Duodenal mucosa (tissue), 2 donors: ENCODE data around the gene NPNT.

Experiments used
- H3K27ac ChIP-seq: one replicate; pipeline ENCODE4 v1.7.0; 2013; ENCODE audit warnings: low read depth, low read length
- H3K27me3 ChIP-seq, 2 donors: one replicate each; pipeline ENCODE4 v1.7.0; 2013; ENCODE audit warnings: low read length in 2 of 2, control low read depth in 1 of 2; ENCODE audit not compliant: insufficient read depth in 2 of 2, control insufficient read depth in 1 of 2
- H3K36me3 ChIP-seq, 2 donors: one replicate each; pipeline ENCODE4 v1.7.0; 2013; ENCODE audit warnings: low read length in 2 of 2, control low read depth in 1 of 2; ENCODE audit not compliant: insufficient read depth in 2 of 2, control insufficient read depth in 1 of 2
- H3K4me1 ChIP-seq, 2 donors: one replicate each; pipeline ENCODE4 v1.7.0; 2013; ENCODE audit warnings: low read length in 2 of 2, control low read depth in 1 of 2; ENCODE audit not compliant: insufficient read depth in 2 of 2, control insufficient read depth in 1 of 2
- H3K4me3 ChIP-seq, 2 donors: one replicate each; pipeline ENCODE4 v1.7.0; 2013; ENCODE audit warnings: low read length in 2 of 2, low read depth in 1 of 2
- H3K9ac ChIP-seq, 2 donors: one replicate each; pipeline ENCODE4 v1.7.0; 2013; ENCODE audit warnings: low read length in 2 of 2, low read depth in 1 of 2
- H3K9me3 ChIP-seq, 2 donors: one replicate each; pipeline ENCODE4 v1.7.0; 2013; ENCODE audit warnings: low read length in 2 of 2, control low read depth in 1 of 2; ENCODE audit not compliant: control insufficient read depth in 1 of 2

NPNT gene

GRCh38 chr4:105878668-105879067 lies 16.6 kb upstream of the NPNT start:
- Histone ChIP-seq H3K4me3 (no peak overlapping the region), H3K9ac (no peak overlapping the region), H3K9me3 (no peaks in the 10 kb centered on the region), H3K27ac (no peak overlapping the region), H3K4me1 (no peaks in the 10 kb centered on the region), H3K36me3 (no peaks in the 10 kb centered on the region), H3K27me3 (no peaks in the 10 kb centered on the region)

GRCh38 chr4:105887508-105887907 lies 7.8 kb upstream of the NPNT start:
- H3K9me3 ChIP-seq: no peaks in the 10 kb centered on the region

GRCh38 chr4:105895583-105896460 lies 551 bp downstream of the NPNT start:
- Histone ChIP-seq H3K27me3 (no peaks in the 10 kb centered on the region), H3K9me3 (no peaks in the 10 kb centered on the region), H3K4me1 (peaks cover 0 to 7% of the 10 kb centered on the region in 2 donors), H3K9ac (peak overlapping the region; percentile 63 to 73), H3K27ac (no peak overlapping the region), H3K4me3 (peak overlapping the region; percentile 79 to 85), H3K36me3 (peaks cover 0 to 4% of the 10 kb centered on the region in 2 donors)

More at GRCh38 chr4:105887508-105887907, 7.8 kb upstream of the NPNT start:
- no peaks in the 10 kb centered on the region for H3K36me3 ChIP-seq
- no peak overlapping the region for H3K9ac ChIP-seq
- no peaks in the 10 kb centered on the region for H3K4me1 ChIP-seq
- no peak overlapping the region for H3K4me3 ChIP-seq
- no peak overlapping the region for H3K27ac ChIP-seq
- no peaks in the 10 kb centered on the region for H3K27me3 ChIP-seq

GRCh38 chr4:105896461-105896942 lies 1.2 kb downstream of the NPNT start:
- H3K27ac ChIP-seq: no peak overlapping the region
- no peaks in the 10 kb centered on the region for H3K9me3 ChIP-seq
- H3K36me3 ChIP-seq: peaks cover 0 to 4% of the 10 kb centered on the region in 2 donors
- H3K9ac ChIP-seq: peak overlapping the region; percentile 63 to 73
- peaks cover 0 to 7% of the 10 kb centered on the region in 2 donors for H3K4me1 ChIP-seq
- H3K4me3 ChIP-seq: peak overlapping the region; percentile 79 to 85
- H3K27me3 ChIP-seq: no peaks in the 10 kb centered on the region

GRCh38 chr4:105896984-105897775 lies 1.9 kb downstream of the NPNT start:
- no peak overlapping the region for H3K27ac ChIP-seq
- peak overlapping the region in 1 of 2 donors; percentile 73 for H3K9ac ChIP-seq
- peaks cover 0 to 4% of the 10 kb centered on the region in 2 donors for H3K36me3 ChIP-seq
- H3K4me1 ChIP-seq: peaks cover 0 to 7% of the 10 kb centered on the region in 2 donors
- H3K9me3 ChIP-seq: no peaks in the 10 kb centered on the region
- H3K27me3 ChIP-seq: no peaks in the 10 kb centered on the region
- H3K4me3 ChIP-seq: peak overlapping the region; percentile 79 to 85

GRCh38 chr4:105900541-105900940 lies 5.3 kb downstream of the NPNT start:
- no peak overlapping the region for H3K27ac ChIP-seq
- peaks cover 0 to 4% of the 10 kb centered on the region in 2 donors for H3K36me3 ChIP-seq
- H3K9ac ChIP-seq: no peak overlapping the region
- no peaks in the 10 kb centered on the region for H3K27me3 ChIP-seq
- H3K9me3 ChIP-seq: no peaks in the 10 kb centered on the region
- H3K4me1 ChIP-seq: peaks cover 0 to 7% of the 10 kb centered on the region in 2 donors
- no peak overlapping the region for H3K4me3 ChIP-seq

GRCh38 chr4:105902550-105903262 lies 7.4 kb downstream of the NPNT start:
- H3K9me3 ChIP-seq: no peaks in the 10 kb centered on the region
- no peak overlapping the region for H3K9ac ChIP-seq
- no peak overlapping the region for H3K27ac ChIP-seq
- no peak overlapping the region for H3K4me3 ChIP-seq
- no peaks in the 10 kb centered on the region for H3K27me3 ChIP-seq
- H3K4me1 ChIP-seq: peaks cover 0 to 7% of the 10 kb centered on the region in 2 donors
- H3K36me3 ChIP-seq: peaks cover 0 to 4% of the 10 kb centered on the region in 2 donors

GRCh38 chr4:105909787-105910281 lies 14.6 kb downstream of the NPNT start:
- peak overlapping the region in 1 of 2 donors; percentile 10 for H3K9ac ChIP-seq
- no peaks in the 10 kb centered on the region for H3K9me3 ChIP-seq
- no peaks in the 10 kb centered on the region for H3K36me3 ChIP-seq
- H3K4me1 ChIP-seq: peaks cover 0 to 20% of the 10 kb centered on the region in 2 donors
- no peak overlapping the region for H3K27ac ChIP-seq
- H3K4me3 ChIP-seq: peak overlapping the region in 1 of 2 donors; percentile 41
- H3K27me3 ChIP-seq: no peaks in the 10 kb centered on the region

- Histone ChIP-seq H3K9ac (no peak overlapping the region), H3K9me3 (no peaks in the 10 kb centered on the region), H3K27ac (no peak overlapping the region), H3K4me3 (no peak overlapping the region), H3K36me3 (no peaks in the 10 kb centered on the region), H3K4me1 (peaks cover 0 to 20% of the 10 kb centered on the region in 2 donors), H3K27me3 (no peaks in the 10 kb centered on the region)
Measured at GRCh38 chr4:105911426-105911825, 16.2 kb downstream of the NPNT start.
